ENCODE measurements around the gene LRTM1.

DNA sequence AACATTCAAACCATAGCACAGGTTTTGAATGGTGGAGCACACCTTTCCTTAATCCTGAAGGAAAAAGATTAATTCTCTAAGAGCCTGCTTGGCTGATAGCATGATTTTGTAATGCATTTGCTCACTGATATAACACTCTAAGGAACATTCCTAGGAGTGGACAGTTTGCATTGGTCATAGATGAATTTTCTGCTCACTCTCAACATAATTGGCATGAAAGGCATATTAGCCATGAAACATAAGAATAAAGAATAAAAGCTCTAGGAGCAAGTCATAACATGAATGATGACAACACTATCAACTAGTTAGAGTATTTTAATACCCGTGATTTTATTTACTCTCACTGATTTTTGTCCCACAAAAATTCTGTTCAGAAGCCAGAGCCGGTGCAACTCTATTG is 34.3 kb upstream of the LRTM1 start:
- TF ChIP-seq, protein P1, sequence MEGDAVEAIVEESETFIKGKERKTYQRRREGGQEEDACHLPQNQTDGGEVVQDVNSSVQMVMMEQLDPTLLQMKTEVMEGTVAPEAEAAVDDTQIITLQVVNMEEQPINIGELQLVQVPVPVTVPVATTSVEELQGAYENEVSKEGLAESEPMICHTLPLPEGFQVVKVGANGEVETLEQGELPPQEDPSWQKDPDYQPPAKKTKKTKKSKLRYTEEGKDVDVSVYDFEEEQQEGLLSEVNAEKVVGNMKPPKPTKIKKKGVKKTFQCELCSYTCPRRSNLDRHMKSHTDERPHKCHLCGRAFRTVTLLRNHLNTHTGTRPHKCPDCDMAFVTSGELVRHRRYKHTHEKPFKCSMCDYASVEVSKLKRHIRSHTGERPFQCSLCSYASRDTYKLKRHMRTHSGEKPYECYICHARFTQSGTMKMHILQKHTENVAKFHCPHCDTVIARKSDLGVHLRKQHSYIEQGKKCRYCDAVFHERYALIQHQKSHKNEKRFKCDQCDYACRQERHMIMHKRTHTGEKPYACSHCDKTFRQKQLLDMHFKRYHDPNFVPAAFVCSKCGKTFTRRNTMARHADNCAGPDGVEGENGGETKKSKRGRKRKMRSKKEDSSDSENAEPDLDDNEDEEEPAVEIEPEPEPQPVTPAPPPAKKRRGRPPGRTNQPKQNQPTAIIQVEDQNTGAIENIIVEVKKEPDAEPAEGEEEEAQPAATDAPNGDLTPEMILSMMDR (IDR thresholded peaks at IDR 0.05; ENCODE audit: low read length) = no peak
- no peak for TF ChIP-seq EZH2 (IDR thresholded peaks at IDR 0.05; ENCODE audit: borderline replicate concordance, low read length)
